GM23248 (cell line): ENCODE results near the gene TCAIM. TPM values are rescaled to one million over a fixed set of nuclear protein-coding genes. Genes with fewer than 3 reads are reported as not detected.

Experiments
- DNase-seq: peaks from one replicate; pipeline ENCODE4 v3.0.0-alpha.2; 2015
- H2AFZ ChIP-seq: fragments of 200-600 bp; sonication (generic); 2 replicates; pipeline ENCODE4 v1.6.1; 2016; ENCODE audit warnings: antibody characterized with exemption
- H3F3A ChIP-seq: fragments of 200-600 bp; sonication (generic); 2 replicates; pipeline ENCODE4 v1.6.1; 2016; ENCODE audit warnings: mild to moderate bottlenecking, antibody characterized with exemption, mixed run types; ENCODE audit not compliant: insufficient read depth
- H3K27ac ChIP-seq: fragments of 200-600 bp; sonication (generic); 2 replicates; pipeline ENCODE4 v1.5.1; 2016; ENCODE audit warnings: mild to moderate bottlenecking
- H3K27me3 ChIP-seq: fragments of 200-600 bp; sonication (generic); replicated peaks from 2 replicates; pipeline ENCODE4 v1.6.1; 2016; ENCODE audit warnings: mild to moderate bottlenecking; ENCODE audit not compliant: insufficient read depth
- H3K36me3 ChIP-seq: fragments of 200-600 bp; sonication (generic); 2 replicates; pipeline ENCODE4 v1.6.1; 2016; ENCODE audit warnings: low read depth, mild to moderate bottlenecking
- H3K4me1 ChIP-seq: fragments of 200-600 bp; sonication (generic); 2 replicates; pipeline ENCODE4 v1.6.1; 2016; ENCODE audit warnings: mild to moderate bottlenecking; ENCODE audit not compliant: insufficient read depth
- H3K4me2 ChIP-seq: fragments of 200-600 bp; sonication (generic); one replicate; pipeline ENCODE4 v1.6.1; 2016; ENCODE audit warnings: mild to moderate bottlenecking; ENCODE audit not compliant: unreplicated experiment
- H3K4me3 ChIP-seq: fragments of 200-600 bp; sonication (generic); 2 replicates; pipeline ENCODE4 v1.5.1; 2016; ENCODE audit warnings: mild to moderate bottlenecking
- H3K79me2 ChIP-seq: fragments of 200-600 bp; sonication (generic); 2 replicates; pipeline ENCODE4 v1.6.1; 2016; ENCODE audit warnings: mild to moderate bottlenecking; ENCODE audit not compliant: insufficient read depth
- H3K9ac ChIP-seq: fragments of 200-600 bp; sonication (generic); 2 replicates; pipeline ENCODE4 v1.6.1; 2016; ENCODE audit warnings: mild to moderate bottlenecking
- H3K9me2 ChIP-seq: fragments of 200-600 bp; sonication (generic); 2 replicates; pipeline ENCODE4 v1.6.1; 2016; ENCODE audit warnings: mixed run types, mild to moderate bottlenecking, moderate library complexity; ENCODE audit not compliant: insufficient read depth
- H3K9me3 ChIP-seq: fragments of 200-600 bp; sonication (generic); one replicate; pipeline ENCODE4 v1.6.1; 2017; ENCODE audit warnings: low read depth
- H4K20me1 ChIP-seq: fragments of 200-600 bp; sonication (generic); 2 replicates; pipeline ENCODE4 v1.6.0; 2016; ENCODE audit not compliant: insufficient read depth
- EZH2 ChIP-seq: fragments of 200-600 bp; sonication (generic); IDR thresholded peaks from 2 replicates; pipeline ENCODE4 v1.6.1; 2018; ENCODE audit warnings: antibody characterized with exemption, mild to moderate bottlenecking; ENCODE audit not compliant: insufficient read depth, poor library complexity, severe bottlenecking
- EZH2phosphoT487 ChIP-seq: fragments of 200-600 bp; sonication (generic); IDR thresholded peaks from 2 replicates; pipeline ENCODE4 v1.6.1; 2018; ENCODE audit warnings: antibody characterized with exemption, moderate library complexity, mild to moderate bottlenecking, low read depth; ENCODE audit not compliant: insufficient read depth
- WGBS, 2 experiments: methylation state at CpG; one replicate each; pipeline ENCODE4 v1.1.6; 2015 to 2017; ENCODE audit warnings: low lambda C conversion rate in 2 of 2, low coverage in 1 of 2; ENCODE audit errors: missing lambda C conversion rate in 2 of 2; 5-methylcytosine and 5-hydroxymethylcytosine counted together
- in situ Hi-C: fragments of 300-500 bp; cut with MboI; formaldehyde crosslinking; loops from 2 replicates; pipeline ENCODE4 v1.15.0; 2020
- polyA plus RNA-seq: library from polyadenylated mRNA; unstranded; fragments of >200 nt; fragmentation: Nextera tagmentation; extraction: Ambion mirVana; gene quantifications from 2 replicates; pipeline ENCODE4 v1.2.1, GENCODE V29; 2016
- total RNA-seq: library from RNA; depleted of rRNA; stranded (reverse); fragments of >200 nt; shearing (Covaris generic); gene quantifications from 2 replicates; pipeline ENCODE4 v1.2.3, GENCODE V29; 2014

TCAIM gene
- total and polyA plus RNA-seq, 2 experiments from 2014 or later: 13.9 to 16.3 TPM

DNA sequence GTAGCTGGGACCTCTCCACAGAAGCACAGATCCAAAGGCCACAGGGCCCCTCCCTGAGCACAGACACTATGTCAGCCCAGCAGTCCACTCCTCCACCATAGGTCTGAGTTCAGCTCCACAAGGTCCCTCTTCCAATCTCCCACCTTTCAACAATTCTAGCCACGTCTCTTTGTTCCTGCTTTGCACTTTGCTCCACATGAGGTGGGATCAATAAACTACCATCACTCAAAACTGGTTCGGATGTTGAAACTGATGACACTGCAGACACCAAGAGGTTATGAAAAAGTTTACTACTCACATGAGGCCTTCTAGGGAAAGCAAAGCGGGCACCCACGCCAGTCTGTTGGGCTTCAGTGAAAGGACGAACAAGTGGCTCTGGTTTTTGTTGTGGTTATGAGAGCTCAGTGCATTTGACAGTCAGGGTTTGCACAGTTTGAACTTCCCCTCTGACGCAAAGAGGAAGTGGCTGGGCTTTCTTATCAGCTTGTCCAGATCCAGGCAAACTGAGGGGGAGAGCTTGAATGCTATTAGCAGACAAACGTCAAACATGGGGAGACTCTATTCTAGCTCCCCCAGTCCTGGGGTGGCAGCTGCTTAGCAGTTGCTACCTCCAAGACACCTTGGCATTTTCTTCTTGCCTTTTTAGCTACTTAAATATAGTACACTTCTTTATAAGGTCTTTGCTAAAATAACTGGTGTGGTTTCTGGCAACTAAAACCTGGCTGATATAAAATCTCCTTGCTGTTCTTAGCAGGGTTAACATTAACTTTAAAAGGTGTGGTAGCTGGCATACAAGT lies 101.1 kb downstream of the TCAIM start:
- no peaks in the 10 kb centered on the region; the same call in 1 of the 2 replicates for H3K36me3 ChIP-seq
- H3K4me3 ChIP-seq: no peak overlapping the region
- H3K9ac ChIP-seq: no peak overlapping the region
- no peaks in the 10 kb centered on the region for H4K20me1 ChIP-seq
- no peak overlapping the region for H3K27ac ChIP-seq
- in situ Hi-C loops: no loop called here
- DNase-seq: no peak
- no peaks in the 10 kb centered on the region for H3K9me2 ChIP-seq
- no peaks in the 10 kb centered on the region for H3K79me2 ChIP-seq
- no peak overlapping the region for H3K4me2 ChIP-seq
- no peaks in the 10 kb centered on the region for H3K9me3 ChIP-seq
- no peaks in the 10 kb centered on the region for H3F3A ChIP-seq
- 75 to 80% methylated on average over 7 of the region's 7 CpGs for WGBS, 2 experiments
- no peak for TF ChIP-seq EZH2
- no peak for TF ChIP-seq EZH2phosphoT487
- H3K4me1 ChIP-seq: no peaks in the 10 kb centered on the region
- H3K27me3 ChIP-seq: no peaks in the 10 kb centered on the region
- H2AFZ ChIP-seq: no peak overlapping the region

DNA sequence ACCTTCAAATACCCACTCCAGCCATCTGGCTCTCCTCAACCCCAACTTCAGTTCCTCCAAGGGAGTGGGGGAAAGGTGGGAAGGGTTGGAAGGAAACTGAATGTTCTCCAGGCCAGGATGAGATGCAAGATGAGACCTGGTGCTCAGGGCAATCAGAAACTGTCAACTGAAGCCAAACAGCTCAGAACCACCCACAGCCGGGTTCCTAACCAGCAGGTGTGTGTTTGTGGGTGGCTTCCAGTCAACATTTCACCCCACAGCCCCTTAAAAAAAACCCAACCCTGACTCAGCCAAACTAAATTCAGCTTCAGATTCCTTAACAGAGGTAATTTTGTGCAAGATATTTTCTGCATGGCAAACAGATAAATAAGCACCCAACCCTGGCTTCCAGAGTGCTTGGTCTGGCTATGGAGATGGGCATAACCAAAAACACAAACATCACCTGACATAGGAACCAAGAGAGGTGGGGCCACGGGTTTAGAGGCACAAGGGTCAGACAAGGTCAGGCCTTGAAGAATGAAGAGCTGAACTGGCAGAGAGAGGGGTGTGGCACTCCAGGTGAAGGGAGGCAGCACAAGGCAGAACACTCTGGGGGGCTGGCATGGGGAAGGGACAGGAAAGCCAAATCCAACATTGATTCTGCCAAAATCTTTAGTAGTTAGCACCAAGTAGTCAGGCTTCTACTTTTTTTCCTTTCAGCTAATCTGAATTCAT lies 104.2 kb downstream of the TCAIM start:
- Histone ChIP-seq H3F3A (no peaks in the 10 kb centered on the region), H3K4me1 (no peaks in the 10 kb centered on the region), H3K4me3 (no peak overlapping the region), H3K79me2 (no peaks in the 10 kb centered on the region), H3K4me2 (no peak overlapping the region), H4K20me1 (no peaks in the 10 kb centered on the region), H3K9me2 (no peaks in the 10 kb centered on the region), H3K27me3 (no peaks in the 10 kb centered on the region), H3K9me3 (no peaks in the 10 kb centered on the region), H3K27ac (no peak overlapping the region), H3K9ac (no peak overlapping the region), H3K36me3 (peaks cover 14% of the 10 kb centered on the region; the same call in 1 of the 2 replicates), H2AFZ (no peak overlapping the region)
- TF ChIP-seq EZH2: no peak
- no peak for TF ChIP-seq EZH2phosphoT487
- in situ Hi-C loops: no loop called here
- DNase-seq: no peak
- 61 to 80% methylated on average over 2 of the region's 2 CpGs for WGBS, 2 experiments

- Histone ChIP-seq H3K27me3 (no peaks in the 10 kb centered on the region), H3K4me1 (no peaks in the 10 kb centered on the region), H3K4me3 (no peak overlapping the region), H3K9me3 (no peaks in the 10 kb centered on the region), H3K36me3 (peaks cover 28% of the 10 kb centered on the region), H3K9me2 (no peaks in the 10 kb centered on the region), H2AFZ (no peak overlapping the region), H3K4me2 (no peak overlapping the region), H3K27ac (no peak overlapping the region), H3K79me2 (no peaks in the 10 kb centered on the region), H3K9ac (no peak overlapping the region), H4K20me1 (no peaks in the 10 kb centered on the region), H3F3A (no peaks in the 10 kb centered on the region)
- no peak for DNase-seq
- WGBS, 2 experiments: 96 to 100% methylated on average over 2 of the region's 2 CpGs
- in situ Hi-C loops: no loop called here
- TF ChIP-seq EZH2phosphoT487 (no peak), EZH2 (no peak)
Observed at GRCh38 chr3:44444437-44444836, 105.9 kb downstream of the TCAIM start.

- DNase-seq: no peak
- no peak for TF ChIP-seq EZH2
- TF ChIP-seq EZH2phosphoT487: no peak
- H3K9me2 ChIP-seq: no peaks in the 10 kb centered on the region
- no peaks in the 10 kb centered on the region for H3K9me3 ChIP-seq
- no peaks in the 10 kb centered on the region for H3K27me3 ChIP-seq
- H3K4me3 ChIP-seq: no peak overlapping the region
- no peak overlapping the region for H3K4me2 ChIP-seq
- H3K79me2 ChIP-seq: no peaks in the 10 kb centered on the region
- no peak overlapping the region for H2AFZ ChIP-seq
- peaks cover 28% of the 10 kb centered on the region for H3K36me3 ChIP-seq
- WGBS, 2 experiments: 78 to 80% methylated on average over 7 of the region's 7 CpGs
- H3K27ac ChIP-seq: no peak overlapping the region
- no peaks in the 10 kb centered on the region for H4K20me1 ChIP-seq
- H3F3A ChIP-seq: no peaks in the 10 kb centered on the region
- H3K9ac ChIP-seq: no peak overlapping the region
- no peaks in the 10 kb centered on the region for H3K4me1 ChIP-seq
- in situ Hi-C loops: no loop called here
Observed at GRCh38 chr3:44444896-44445691, 106.5 kb downstream of the TCAIM start.
